Muscle of arm (tissue), 12 donors: ENCODE results near the gene KRT71. TPM values are rescaled to one million over a fixed set of nuclear protein-coding genes. Genes with fewer than 3 reads are reported as not detected.

Source experiments
- DNase-seq: peaks from one replicate; pipeline ENCODE4 v3.0.0-alpha.2; 2013
- polyA plus RNA-seq, 12 donors: library from polyadenylated mRNA; unstranded; fragments of 120-200 nt; gene quantifications; one replicate each; pipeline ENCODE4 v1.2.1, GENCODE V29; 2013; ENCODE audit not compliant: insufficient read length in 12 of 12

Gene KRT71
- polyA plus RNA-seq, 12 donors, result 0.08 TPM; not detected in 10

DNA sequence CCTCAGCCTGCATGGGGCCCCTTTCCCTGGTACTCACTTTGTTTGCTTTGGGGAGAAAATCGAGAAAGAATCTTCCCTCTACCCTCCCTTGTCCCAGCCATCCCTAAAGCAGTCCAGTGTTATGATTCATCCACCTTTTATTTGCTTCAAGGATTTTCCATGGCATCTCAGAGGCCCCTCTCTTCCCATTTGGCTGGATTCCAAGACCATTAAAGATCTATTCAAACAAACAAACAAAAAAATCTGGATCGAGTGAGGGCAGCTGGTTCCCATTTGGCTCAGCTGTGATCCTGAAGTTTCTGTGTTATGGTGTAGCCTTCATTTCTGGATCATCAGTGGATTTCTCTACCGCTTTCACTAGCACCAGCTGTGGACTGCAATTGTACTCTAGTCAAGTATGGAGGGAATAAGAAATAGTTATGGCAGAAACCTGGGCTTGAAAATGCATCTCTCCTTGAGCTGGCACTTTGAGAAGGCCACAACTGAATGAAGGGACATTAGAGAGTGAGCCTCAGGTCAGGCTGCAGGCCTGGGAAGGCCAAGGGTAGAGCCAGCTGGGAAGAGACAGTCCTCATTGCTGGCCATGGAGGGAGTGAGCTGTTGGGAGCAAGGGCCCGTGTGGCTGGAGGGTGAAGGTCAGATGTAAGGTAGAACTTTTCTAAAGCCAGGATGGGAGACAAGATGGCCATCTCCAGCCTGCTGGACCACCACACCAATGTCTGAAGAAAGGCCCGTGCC, 13.7 kb downstream of the KRT71 start:
- DNase-seq, result peak; percentile 59

DNA sequence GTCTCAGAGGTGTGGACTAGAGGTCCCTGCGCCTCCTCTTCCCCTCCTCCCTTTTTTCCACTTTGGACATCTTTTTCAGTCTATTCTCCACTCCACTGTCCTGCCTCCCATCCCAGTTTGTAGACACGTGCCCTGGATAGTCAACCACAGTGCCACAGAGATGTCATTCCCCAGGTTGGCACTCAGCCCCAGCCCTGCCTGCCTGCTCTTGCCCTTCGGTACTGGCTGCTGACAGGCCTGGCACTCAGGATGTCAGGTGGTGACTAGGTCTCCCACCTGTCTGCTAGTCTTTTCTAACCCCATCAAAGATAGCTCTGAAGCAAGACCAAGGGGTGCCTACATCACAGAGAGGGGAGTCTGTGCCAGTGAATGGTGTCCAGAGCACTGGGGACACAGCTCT, 15.8 kb downstream of the KRT71 start:
- DNase-seq, result no peak

GRCh38 chr12:52535574-52535973, 17.4 kb downstream of the KRT71 start:
- no peak for DNase-seq

DNA sequence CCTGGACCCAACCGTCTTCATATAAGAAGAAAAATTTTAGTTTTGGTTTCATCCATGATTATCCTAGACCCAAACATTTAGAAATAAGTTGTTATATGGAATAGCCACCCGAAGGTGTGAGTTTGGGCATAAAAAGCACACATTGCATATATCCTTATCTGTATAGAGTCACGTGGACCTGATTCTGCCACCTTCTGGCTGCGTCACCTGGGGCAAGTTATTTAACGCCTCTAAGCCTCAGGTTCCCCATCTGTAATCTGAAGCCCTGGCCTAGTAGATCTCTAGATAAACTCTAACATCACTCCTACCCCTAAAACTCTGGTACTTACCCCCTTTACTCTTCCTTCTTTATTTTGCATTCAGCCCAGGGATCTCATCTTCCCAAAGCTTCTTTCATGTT, 18.5 kb downstream of the KRT71 start:
- no peak for DNase-seq

DNA sequence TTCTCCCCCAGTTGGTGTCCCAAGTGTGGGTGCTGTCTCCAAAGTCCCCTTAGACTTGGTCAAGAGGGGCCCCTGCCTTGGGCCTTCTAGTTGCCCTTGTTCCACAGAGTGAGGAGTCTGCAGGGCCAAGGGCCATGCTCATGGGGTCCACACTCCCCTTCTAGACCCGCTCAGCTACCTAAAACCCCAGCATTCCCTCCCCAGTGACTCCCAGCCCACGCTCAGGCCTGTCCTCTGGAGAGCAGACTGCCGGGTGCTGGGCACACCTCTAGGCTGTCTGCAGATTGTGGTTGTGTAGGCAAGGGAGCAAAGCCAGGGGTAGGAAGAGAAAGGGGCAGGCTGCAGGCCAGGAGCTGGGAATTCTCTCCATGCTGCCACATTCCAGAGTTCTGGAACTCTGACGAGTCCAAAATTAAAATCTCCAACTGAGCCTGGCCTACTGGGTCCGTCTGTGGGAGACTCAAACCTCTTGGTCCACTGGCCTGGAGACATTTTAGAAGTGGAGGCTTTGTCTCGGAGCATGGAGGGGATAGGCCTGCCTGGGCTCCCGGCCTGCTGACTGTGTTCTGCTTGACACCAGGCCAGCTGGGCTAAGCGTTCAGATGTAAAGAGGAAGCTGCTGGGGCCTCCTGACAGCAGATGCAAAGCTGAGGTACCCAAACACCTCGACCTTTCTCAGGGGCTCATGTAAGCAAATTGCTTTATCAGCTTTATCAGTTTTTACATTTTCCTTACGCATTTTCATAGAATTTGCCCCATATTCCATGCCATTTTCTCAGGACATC, 19.1 kb downstream of the KRT71 start:
- DNase-seq, result no peak

- DNase-seq, result no peak
Measured at GRCh38 chr12:52532636-52533035, 20.3 kb downstream of the KRT71 start.

DNA sequence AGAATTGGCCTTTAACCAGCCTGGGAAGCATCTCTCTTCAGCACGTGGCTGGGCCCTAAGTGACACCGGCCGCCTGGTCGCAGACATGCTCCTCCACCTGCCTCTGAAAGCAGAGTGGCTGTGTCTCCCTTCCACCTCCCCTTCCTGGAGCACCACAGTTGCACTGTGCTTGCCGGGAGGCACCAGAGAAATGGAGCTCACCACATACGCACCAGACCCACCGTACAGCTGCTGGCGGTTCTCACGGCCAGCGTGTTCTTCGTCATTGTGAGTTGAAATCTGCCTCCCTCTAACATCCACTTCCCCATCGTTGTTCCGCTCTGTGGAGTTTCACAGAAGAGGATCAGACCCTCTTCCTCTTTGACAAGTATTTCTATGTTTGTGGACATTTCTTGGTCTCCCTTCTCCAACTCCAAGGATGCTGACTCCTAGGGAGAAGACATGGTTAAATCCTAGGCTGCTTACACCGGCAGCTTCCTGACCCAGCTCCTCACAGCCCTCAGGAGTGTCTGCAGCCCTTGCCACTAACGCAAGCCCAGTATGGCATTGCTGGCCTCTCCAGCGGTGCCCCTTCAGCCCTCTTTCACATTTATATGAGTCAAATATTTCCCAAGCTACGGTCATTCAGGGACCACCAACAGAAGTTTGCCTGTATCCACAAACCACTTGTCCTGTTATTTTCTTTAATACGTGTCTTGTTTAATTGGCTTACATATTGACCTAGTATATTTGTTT, 21.2 kb downstream of the KRT71 start:
- no peak for DNase-seq

- no peak for DNase-seq
Measured at GRCh38 chr12:52530905-52531304, 22.0 kb downstream of the KRT71 start.

- no peak for DNase-seq
Measured at GRCh38 chr12:52530366-52530765, 22.6 kb downstream of the KRT71 start.

DNA sequence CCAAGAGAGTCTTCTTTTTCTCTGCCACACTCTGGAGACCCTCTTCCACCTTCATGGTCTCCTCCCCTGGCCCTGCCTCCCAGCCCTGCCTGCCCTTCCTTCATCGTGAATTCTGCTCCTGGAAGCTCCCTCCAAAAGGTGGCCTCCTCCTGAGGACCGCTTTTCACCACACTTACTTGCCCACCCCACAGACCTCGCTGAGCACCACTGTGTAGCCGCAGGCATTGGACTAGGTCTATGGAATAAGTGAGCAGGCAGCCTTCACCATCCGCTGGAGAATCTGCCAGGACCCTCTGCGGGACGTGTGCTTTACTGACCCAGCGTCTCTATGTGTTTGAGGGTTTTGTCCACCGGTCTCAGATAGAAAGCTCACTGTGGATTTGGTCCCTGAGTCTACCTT, 23.1 kb downstream of the KRT71 start:
- DNase-seq, result no peak

- no peak for DNase-seq
Measured at GRCh38 chr12:52529417-52529816, 23.5 kb downstream of the KRT71 start.

- DNase-seq, result no peak
Measured at GRCh38 chr12:52528641-52529143, 24.3 kb downstream of the KRT71 start.

- no peak for DNase-seq
Measured at GRCh38 chr12:52527121-52527800, 25.7 kb downstream of the KRT71 start.

DNA sequence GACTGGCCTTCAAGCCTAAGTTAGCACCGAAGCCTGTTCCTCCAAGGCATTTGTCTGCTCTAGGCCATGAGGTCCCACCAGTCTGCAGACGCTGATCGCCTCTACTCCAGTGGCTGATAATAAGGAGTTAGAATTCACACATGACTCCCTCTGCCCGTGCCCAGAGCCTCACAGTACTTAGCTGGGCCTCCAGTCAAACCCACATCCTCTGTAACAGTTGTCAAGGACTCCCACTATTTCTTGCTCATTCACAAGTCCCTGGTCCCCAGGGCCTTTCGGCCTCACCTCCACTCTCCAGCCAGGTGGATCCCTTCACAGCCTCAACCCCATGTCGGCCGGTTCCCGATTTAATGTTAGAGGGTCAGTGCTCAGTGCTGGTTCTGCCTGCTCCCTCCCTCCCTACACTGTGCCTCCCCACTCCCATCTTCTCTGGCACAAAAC, 26.4 kb downstream of the KRT71 start:
- DNase-seq, result no peak

- DNase-seq, result no peak
Measured at GRCh38 chr12:52525661-52526499, 27.1 kb downstream of the KRT71 start.

DNA sequence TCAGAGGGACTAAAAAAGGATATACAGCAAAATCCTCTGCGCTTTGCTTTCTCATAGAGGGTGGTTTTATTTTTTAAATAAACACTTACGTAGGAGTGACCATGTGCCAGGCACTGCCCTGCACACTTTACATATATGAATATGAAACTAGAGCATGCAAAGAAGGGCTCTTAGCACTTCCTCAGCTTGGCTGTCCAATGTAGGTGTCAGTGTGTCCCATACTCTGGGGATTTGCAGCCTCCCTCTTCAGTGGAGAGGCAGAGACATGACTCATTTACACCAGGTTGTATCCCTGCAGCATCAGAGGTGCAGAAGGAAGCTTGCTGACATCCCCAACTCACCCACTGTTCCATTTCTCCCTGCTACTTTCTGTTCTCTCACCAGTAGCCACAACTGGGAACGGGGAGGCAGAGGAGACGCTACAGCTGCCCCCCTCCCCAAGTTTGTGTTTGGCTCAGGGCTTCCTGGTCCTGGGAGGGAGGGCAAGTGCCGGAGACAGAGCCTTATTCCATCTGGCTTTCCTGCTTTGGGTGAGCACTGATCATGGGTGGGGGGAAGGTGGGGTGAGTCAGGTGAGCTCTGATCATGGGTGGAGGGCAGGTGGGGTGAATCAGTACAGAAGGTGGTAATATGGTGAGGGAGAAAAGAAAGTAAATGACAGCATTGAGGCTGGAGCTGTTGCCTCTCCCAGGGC, 27.9 kb downstream of the KRT71 start:
- DNase-seq, result no peak

GRCh38 chr12:52524241-52524897, 28.6 kb downstream of the KRT71 start:
- DNase-seq, result no peak

- no peak for DNase-seq
Measured at GRCh38 chr12:52523824-52524223, 29.1 kb downstream of the KRT71 start.

- DNase-seq, result no peak
Measured at GRCh38 chr12:52522346-52523011, 30.5 kb downstream of the KRT71 start.
